Breast epithelium (tissue), 3 donors: ENCODE data around the gene SOX15.

Experiments
- CTCF ChIP-seq, 3 donors: fragments of 450-650 bp; IDR thresholded peaks; one replicate each; pipeline ENCODE4 v1.5.1; 2016 to 2017; ENCODE audit warnings: antibody characterized with exemption in 3 of 3, mild to moderate bottlenecking in 3 of 3, moderate library complexity in 3 of 3
- POLR2A ChIP-seq: fragments of 450-650 bp; IDR thresholded peaks from one replicate; pipeline ENCODE4 v1.6.1; 2016; ENCODE audit warnings: antibody characterized with exemption, mild to moderate bottlenecking, moderate library complexity

GRCh38 chr17:7626956-7627249 is 37.0 kb upstream of the SOX15 start:
- TF ChIP-seq CTCF (IDR thresholded peaks at IDR 0.05) (no peak), POLR2A (no peak)
